Fibroblast of peridontal ligament (primary cell): ENCODE results near the gene RADIL.

ENCODE experiments used
- DNase-seq: peaks from one replicate; pipeline ENCODE4 v3.0.0-alpha.2; 2010; ENCODE audit errors: extremely low read depth

RADIL gene

GRCh38 chr7:4792537-4793126 is 90.9 kb downstream of the RADIL start:
- DNase-seq = no peak

- DNase-seq = peak; percentile 31
These were observed 91.6 kb downstream of the RADIL start for GRCh38 chr7:4791738-4792536.

- DNase-seq = no peak
These were observed 92.3 kb downstream of the RADIL start for GRCh38 chr7:4791101-4791737.

- DNase-seq = no peak
These were observed 93.0 kb downstream of the RADIL start for GRCh38 chr7:4790516-4790991.

- no peak for DNase-seq
These were observed 93.4 kb downstream of the RADIL start for GRCh38 chr7:4790078-4790465.

- no peak for DNase-seq
These were observed 94.1 kb downstream of the RADIL start for GRCh38 chr7:4789194-4790077.

- DNase-seq = no peak
These were observed 94.8 kb downstream of the RADIL start for GRCh38 chr7:4788627-4789189.

- no peak for DNase-seq
These were observed 95.4 kb downstream of the RADIL start for GRCh38 chr7:4787947-4788626.

GRCh38 chr7:4787541-4787940 is 96.0 kb downstream of the RADIL start:
- no peak for DNase-seq

- DNase-seq = no peak
These were observed 97.5 kb downstream of the RADIL start for GRCh38 chr7:4786015-4786414.

GRCh38 chr7:4785371-4785770 is 98.1 kb downstream of the RADIL start:
- no peak for DNase-seq

GRCh38 chr7:4784799-4785198 is 98.7 kb downstream of the RADIL start:
- no peak for DNase-seq

- DNase-seq = no peak
These were observed 99.7 kb downstream of the RADIL start for GRCh38 chr7:4783762-4784351.

GRCh38 chr7:4783292-4783652 is 100.2 kb downstream of the RADIL start:
- no peak for DNase-seq

- no peak for DNase-seq
These were observed 100.9 kb downstream of the RADIL start for GRCh38 chr7:4782333-4783291.

GRCh38 chr7:4781366-4782069 is 102.0 kb downstream of the RADIL start:
- DNase-seq = no peak

GRCh38 chr7:4779118-4779517 is 104.4 kb downstream of the RADIL start:
- no peak for DNase-seq

GRCh38 chr7:4775848-4776623 is 107.5 kb downstream of the RADIL start:
- DNase-seq = peak; percentile 46
